GM19025 (cell line): ENCODE results near the gene NEBL.

Experiments
- ATAC-seq: cut with Tn5 transposase; IDR thresholded peaks from one replicate; pipeline ENCODE4 v1.9.1; 2021; ENCODE audit warnings: mild to moderate bottlenecking, low read depth, moderate library complexity; ENCODE audit not compliant: unreplicated experiment

Gene NEBL

DNA sequence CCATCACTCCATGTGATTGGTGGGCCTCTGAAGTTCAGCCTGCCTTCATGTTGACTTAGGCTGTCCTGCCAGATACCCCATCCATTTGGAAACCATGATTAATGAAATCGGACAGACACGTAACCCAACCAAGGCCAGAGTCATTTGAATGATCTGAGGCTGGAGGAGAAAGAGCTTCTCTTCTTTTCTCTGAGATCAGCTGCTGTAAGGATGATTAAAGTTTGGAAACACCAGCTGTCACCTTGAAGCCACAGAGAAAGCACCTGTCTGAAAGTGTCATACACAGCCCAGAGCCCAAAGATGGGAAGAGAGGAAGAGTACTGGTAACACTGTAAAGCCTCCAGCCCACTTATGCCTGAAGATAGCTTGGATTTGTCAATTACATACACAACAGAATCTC is 22.9 kb downstream of the NEBL start:
- no peak for ATAC-seq

DNA sequence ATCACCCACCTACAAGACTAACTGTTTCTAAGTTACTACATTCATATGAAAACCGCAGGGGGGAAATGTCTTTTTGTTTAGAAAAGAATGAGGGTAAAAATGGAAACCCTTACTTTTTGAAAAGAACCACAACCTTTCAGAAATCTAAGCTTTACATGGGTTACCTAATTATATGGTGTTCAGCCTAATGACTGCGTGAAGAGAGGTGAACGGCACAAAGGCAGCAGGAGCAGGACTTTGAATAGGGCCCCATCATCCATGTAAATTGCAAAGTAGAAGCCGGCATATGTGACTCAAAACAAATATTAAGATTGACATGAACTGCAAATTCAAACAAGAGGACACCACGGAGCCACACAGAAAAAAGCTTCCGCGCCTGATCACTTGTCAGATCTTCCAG is 25.1 kb downstream of the NEBL start:
- no peak for ATAC-seq

DNA sequence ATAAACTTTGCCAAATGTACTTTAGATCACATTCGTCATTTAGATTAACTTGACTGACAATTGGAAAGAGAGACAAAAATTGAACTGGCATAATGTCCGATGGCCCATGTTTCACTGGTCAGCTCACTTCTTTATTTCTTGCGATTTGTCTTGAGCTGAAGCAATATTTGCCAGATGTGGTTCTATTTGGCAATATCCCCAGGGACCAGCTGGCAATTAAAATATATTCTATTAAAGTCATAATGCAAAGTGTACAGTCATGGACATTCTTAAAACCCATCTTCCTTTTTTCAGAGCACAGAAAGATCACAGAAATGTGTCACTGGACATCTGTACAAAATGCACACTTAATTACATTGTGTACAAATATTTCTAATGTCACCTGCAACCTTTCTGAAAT is 26.3 kb downstream of the NEBL start:
- ATAC-seq, result no peak

DNA sequence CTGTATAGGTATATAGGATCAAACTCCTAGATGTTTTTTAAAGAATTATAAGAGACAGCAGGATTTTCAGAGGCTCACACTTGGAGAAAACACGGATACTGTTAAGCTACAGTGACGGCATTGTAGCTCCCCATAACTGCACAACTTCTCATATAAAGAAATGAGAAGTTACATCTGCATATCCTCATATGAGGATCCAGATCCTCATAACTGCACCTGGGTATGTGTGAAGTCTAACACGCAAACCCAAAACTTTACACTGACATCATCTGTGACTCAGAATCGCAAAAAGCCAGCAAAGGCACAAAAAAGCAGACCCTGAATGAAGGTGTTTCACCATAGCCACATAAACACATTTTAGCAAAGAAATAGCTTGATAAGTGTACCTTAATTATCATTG is 34.1 kb downstream of the NEBL start:
- ATAC-seq, result no peak

DNA sequence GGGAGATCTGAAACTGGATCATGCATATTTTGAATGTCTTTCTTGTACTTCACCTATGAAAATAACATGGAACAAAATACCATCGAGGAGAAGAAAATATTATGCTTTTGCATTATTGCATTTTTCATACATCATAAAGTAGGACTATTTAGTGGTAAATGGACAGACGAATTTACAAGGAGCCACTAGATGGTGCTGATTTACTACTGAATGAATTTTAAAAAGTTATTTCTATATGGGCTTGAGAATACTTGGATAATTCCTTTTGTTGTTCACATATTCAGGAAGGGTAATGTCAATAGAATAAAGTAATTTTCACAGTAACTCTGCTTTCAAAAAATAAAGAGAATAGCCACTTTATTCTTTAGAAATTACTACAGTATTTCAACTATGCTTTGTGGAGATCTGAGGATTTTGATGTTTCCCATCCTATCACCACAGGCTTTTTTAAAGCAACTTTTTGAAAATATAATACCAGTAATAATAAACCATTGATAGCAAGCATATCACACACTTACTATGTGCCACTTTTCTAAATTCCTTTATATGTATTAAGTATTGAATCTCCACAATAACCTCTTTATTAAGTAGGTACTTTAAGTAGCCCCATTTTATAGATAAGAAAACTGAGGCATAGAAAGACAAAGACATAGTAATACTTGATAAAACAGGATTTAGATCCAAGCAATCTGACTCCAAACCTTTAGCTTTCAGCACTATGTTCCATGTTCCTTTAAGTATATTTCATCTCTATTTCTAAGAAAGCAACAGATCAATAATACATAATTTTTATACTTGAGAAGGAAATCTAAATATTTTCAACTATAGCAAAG is 38.6 kb downstream of the NEBL start:
- no peak for ATAC-seq

DNA sequence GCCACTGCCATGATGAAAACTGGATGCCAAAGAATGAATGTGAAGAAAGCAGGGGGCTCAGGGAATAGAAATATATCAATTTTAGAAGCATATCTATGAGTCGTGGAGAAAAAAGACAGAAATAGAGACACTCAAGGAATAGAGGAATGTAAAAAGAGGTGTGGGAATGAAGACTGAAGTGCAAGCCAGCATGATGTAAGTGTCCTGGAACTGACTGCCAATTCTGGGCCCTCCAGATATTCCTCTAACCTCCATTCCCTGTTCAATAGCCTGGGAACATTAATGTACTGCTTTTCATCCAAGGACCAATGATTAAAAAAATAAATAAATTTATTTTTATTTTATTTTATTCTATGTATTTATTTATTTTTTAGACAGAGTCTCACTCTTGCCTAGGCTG is 40.6 kb downstream of the NEBL start:
- no peak for ATAC-seq

DNA sequence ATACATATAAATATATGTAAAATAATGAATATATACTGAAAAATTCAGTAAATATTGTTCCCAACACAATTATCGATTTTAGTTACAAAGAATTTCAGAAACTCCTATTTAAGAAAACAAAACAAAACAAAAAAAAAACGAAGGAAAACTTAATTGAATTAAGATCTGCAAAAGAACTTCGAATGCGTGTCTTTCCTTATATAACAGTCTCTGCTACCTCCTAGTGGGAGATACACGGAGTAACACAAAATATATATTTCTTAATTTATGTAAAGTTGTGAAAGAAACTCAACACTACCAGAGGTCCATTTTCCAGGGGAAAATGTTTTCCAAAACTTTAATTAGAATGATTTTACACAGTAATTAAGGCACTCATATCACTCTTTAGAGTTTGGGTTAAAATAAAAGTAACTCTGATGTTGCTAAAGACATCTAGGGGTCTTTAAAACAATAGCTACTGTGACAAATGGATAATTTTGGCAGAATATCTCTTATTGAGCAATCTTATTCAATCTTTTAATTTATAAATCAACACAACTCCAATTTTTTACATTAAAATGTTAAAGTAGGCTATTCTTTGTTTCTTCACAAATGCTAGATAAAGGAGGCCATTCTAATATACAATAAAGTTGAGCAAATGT is 41.6 kb downstream of the NEBL start:
- no peak for ATAC-seq

DNA sequence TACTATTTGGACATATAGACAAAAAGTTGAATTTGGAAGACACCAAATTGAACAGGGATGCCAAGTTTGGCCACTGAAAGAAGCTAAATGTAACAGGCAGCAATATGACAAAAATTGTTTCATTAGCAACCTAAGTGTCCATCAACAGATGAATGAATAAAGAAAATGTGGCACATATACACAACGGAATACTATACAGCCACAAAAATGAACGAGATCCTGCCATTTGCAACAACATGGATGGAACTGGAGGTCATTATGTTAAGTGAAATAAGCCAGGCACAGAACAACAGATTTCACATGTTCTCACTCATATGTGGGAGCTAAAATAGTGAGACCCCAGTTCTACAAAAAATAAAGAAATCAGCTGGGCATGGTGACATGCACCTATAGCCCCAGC is 43.8 kb downstream of the NEBL start:
- no peak for ATAC-seq

DNA sequence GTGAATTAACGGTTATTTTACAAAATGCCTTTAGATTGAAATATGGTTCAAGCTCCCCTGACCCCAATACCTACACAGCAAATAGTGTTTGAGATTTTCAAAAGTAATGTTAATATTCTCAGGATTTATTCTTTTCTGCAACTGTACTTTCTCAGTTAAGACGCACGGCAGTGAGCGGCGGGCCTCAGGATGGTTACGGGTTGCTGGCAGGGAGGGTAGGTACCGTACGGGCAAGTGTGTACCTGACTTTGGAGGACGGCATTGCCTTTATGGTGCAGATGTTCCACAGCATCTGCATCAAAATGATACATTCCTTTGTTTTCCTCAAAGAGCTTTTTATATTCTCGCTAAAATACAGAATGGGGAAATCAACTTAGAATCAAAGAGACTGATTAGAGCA is 44.8 kb downstream of the NEBL start:
- no peak for ATAC-seq

DNA sequence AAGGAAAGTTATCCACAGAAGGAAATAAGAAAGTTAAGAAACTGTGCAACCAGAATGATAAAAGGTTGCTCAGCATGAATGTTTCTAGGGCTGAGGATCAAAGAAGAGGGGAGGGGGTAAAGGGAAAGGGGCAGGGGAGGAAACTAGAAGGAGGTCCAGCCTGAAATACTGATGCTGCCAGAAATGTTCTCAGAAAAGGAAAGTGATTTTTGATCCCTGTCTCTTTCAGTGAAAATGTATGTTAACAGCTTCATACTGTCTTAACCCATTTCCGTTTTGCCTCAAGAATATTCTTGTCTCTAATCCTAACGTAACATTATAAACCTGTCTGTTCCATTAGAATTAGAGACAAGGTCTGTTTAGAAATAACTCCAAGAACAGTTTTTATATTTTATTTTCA is 49.6 kb downstream of the NEBL start:
- no peak for ATAC-seq

DNA sequence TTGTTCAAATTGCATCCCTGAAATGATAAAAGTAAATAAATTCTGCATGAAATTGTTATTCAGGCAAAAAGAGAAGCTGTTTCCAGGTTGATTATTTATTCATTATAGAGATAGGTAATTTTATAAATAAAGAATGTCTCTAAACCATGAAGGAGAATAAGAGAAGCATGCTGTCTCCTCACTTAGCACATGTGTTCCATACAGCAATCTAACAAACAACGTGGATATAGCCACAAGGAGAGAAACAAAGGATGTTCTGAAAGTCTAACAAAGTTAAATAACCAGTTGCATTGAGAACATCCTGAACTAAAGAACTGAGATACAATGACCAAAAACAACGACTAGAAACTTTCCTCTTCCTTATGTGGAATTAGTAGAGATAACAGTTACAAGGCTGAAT is 50.8 kb downstream of the NEBL start:
- ATAC-seq, result no peak

DNA sequence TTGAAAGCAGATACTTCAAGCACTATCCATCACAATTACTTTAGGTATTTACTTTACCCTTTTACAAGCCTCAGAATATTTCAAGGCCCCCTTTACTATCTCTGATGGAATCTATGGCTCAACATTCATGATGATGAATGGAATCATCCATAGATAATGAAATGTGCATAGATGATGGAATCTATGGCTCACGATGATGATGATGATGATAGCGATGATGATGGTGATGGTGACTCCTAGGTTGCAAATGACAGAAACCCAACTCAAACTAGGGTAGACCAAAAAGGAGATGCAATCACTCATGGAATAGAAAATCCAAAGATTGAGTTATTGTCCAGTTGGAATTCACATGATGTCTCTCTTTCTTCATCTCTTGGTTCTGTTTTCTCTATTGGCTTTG is 55.7 kb downstream of the NEBL start:
- no peak for ATAC-seq

DNA sequence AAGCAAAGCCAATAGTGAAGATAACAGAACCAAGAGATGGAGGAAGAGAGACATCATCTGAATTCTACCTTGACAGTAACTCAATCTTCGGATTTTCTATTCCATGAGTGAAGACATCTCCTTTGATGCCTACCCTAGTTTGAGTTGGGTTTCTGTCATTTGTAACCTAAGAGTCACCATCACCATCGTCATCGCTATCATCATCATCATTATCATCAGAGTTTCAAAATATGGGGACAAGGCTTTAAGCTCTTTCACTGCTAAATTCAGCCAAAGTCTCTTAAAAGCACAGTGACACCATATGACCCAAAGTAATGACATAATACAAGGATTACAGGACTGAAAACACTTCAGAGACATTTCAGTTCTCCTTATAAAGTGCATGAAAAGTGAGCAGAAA is 57.2 kb downstream of the NEBL start:
- no peak for ATAC-seq

DNA sequence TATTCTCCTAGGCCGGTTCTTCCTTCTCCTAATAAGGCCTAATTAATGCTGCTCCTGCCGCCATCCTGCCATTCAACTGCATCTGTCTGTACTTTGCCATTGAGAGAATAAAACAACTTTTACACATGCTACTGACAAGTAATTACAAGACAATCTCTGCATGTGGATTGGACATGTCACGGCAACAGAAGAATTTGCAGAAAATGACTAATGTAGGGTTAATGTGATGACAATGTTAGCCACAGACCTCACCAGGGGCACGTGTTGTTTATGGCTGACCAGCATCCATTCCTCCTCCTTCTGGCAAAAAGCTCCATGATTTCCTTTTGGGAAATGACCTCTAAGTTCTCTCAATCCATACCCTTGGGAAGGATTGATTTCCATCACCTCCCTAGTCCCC is 58.0 kb downstream of the NEBL start:
- no peak for ATAC-seq

DNA sequence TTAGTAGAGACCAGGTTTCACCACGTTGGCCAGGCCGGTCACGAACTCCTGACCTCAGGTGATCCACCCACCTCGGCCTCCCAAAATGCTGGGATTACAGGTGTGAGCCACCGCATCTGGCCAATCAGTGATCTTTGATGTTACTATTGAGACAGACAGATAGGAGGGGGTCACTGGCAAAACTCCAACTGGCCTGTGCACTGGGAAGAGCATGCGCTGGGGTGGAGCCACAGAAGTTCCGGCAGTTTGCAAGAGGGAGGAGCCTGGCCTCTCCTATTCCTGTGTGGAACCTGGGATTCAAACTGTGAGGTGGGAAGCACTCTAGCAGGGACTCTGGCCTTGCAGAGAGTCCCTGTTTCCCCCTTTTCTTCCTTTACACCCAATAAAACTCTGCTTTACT is 60.7 kb downstream of the NEBL start:
- ATAC-seq, result no peak

DNA sequence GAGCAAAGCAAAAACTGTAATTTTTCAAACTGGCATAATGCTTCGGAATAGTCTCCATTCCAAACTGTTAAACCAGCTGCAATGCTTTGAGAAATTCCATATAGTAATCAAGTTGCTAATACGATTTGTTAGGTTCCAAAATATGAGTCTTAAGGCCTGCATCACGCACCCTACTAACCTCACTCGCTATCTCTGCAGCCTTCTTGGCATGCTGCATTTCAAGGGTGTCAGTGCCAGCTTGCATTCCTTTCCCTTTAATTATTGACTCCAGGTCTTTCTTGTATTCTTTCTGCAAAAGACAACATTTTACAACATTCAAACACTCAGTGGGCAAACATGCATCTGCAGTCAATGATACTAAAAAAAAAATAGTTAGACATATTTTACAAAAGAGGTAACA is 61.8 kb downstream of the NEBL start:
- no peak for ATAC-seq

DNA sequence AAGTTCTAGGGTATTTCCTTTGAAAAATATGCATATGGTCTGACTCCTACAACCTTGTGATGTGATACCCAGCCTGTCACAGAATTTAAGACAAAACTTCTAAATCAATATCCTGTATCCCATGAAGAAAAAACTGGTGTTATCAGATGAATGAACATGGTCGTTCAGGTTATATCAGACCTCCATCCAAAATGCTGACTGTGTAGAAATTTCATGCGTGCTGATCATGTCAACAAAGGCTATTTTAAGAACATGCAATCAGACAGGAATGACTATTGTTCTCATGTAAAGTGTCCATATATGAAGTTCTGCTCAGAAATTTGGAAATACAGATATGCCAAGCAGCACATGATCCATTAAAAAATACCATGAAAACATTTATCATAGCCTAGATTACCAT is 62.3 kb downstream of the NEBL start:
- ATAC-seq, result no peak

DNA sequence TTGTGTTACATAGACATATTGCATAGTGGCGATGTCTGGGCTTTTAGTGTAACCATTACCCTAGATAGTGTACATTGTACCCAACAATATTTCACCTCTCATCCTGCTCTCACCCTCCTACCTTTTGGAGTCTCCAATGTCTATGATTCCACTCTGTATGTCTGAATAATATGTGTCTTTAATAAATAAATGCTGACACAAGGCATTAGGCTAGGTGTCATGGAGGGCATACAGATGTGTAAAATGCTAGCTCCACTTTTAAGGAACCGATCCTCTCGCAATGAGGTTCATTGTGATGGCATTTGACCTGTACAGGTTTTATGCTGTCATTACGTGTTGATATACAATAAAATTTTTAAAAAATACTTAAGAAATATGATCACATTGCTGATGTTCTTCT is 74.3 kb downstream of the NEBL start:
- no peak for ATAC-seq

DNA sequence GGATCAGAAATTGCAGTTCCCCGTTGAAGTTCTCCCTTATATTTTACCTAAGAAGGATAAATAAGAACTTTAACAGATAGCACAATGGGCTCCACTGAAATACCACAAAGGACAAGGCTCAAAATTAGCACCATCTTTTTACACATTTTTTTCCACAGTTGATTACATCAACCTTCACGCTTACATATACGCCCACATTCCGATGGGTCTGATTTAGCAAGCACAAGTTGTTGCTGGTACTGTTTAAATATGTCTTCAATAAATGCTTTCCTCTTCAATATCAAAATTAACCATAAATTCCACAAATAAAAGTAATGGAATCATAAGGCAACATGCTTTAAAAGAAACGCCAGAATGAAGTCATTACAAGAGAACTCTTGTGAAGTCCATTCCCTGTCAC is 79.5 kb downstream of the NEBL start:
- no peak for ATAC-seq

DNA sequence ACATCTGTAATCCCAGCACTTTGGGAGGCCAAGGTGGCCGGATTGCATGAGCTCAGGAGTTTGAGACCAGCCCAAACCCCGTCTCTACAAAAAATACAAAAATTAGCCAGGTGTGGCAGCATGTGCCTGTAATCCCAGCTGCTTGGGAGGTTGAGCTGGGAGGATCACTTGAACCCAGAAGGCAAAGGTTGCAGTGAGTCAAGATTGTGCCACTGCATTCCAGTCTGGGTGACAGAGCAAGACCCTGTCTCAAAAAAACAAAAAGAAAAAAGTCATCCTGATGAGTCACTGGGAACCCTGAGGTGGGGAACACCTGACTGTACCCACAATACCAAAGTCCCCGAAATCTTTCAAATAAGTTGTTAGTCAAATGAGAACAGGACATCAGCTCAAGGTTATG is 80.0 kb downstream of the NEBL start:
- no peak for ATAC-seq

DNA sequence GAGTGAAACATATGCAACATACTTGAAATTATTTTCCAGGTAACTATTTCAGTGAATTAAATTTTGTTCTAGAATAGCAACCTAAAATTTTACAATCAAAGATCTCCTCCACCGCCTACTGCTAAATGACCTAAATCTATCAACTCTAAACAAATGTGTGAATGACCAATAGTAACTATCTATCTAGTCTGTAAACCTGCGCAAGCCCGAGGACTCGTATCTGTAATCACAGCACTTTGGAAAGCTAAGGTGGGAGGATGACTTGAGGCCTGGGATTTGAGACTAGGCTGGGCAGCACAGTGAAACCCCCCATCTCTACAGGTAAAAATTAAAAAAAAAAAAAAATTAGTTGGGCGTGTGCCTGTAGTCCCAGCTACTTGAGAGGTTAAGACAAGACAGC is 83.0 kb downstream of the NEBL start:
- ATAC-seq, result no peak

DNA sequence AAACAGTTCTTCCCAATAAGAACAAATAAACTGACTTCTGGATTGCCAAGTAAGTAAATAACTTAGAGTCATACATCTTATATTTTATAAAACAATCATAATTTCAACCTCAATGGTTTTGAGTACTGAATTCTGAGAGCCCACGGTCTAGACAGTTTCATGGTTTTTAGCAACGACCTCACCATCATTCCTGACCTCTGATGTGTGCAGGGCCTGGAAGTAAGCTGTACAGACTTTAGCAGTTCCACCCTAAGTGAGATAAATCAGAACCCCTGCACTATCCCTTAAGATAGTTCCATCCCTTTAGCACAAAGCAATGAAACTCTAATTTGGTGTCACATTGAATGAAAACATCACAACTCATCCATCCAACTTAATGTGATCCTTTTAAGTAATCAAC is 86.0 kb downstream of the NEBL start:
- ATAC-seq, result no peak
